ENCODE measurements around the gene NLRC4.
"Not testable (repeated sequence)": the region's sequence is repeated elsewhere in the genome, so short reads cannot be mapped to it uniquely, and the experiment has no call there.

The NLRC4 gene

GRCh38 chr2:32237996-32238395 lies 26.7 kb downstream of the NLRC4 start:
- no peak for DNase-seq

- DNase-seq, result no peak
Measured at GRCh38 chr2:32237488-32237887, 27.2 kb downstream of the NLRC4 start.

DNA sequence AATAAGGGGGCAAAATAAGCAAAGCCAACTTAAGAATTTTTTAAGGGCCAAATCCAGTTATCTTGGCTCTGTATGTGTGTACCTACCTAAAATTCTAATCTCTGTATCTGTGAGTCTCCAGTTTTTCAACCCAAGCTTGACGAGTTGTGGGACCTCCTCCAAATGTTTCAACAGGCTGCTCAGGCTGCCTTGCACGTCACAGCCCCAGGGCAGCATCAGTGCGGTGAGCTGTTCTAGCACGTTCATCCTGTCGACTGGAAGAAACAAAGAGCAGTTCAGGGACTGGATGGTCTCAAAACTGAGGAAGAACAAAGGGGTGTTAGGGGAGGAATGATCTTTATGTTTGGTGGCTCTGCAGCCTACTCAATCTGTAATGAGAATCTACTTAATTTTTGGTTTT lies 29.4 kb downstream of the NLRC4 start:
- no peak for DNase-seq

GRCh38 chr2:32231959-32232358 lies 32.7 kb downstream of the NLRC4 start:
- DNase-seq, result no peak

DNA sequence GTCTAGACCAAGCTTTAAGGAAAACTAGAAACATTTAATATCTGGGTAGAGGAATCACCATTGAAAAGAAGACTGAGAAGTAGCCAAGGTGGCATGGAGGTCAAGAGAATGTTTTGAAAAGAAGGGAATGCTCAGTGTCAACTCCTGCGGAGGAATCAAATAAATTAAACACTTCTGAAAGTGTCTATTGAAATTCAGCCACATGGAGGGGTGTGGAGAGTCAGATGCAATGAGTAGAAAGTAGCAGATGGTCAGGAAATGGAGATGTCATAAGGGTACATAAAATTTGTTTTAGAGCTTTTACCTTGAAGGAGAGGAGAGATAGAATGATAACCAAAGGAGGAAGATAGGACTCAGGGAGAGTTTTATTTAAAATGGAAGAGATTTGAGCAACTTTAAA lies 35.1 kb downstream of the NLRC4 start:
- DNase-seq, result no peak

DNA sequence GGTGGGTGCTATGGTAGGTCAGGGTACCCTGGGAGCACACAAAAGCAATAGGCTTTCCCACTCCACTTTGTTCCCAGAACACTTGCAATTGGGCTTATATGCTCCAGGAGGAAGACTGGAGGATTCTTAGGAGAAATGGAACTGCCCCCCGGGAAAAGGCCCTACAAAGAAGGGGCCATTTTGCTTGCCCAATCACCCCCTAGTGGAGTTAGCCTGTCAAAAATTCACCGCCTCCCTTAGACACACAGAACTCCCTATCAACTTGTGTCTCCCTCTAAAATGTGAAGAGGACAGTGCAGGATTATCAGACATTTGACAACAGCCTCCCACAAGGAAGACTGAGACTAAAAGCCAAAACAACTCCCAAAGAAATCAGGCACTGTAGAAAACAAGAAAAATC lies 36.5 kb downstream of the NLRC4 start:
- no peak for DNase-seq

DNA sequence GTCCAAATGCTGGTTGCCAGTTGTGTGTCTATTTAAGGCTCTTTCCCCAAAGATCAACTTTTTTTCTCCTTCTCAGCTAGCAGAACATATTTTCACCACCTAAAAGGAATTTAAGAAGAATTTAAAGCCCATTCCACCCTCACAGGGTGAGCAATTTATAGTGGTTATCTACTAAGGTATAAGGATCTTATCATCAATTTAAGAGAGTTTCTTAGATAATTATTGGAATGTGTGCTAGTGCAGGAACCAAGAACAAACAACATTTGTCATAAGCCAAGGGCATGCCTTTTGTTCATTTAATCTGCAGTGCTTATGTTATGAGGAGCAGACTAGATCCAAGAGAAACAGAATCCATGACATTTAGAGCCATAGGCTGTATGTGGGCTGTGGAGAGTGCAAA lies 37.2 kb downstream of the NLRC4 start:
- no peak for DNase-seq

GRCh38 chr2:32222966-32223365 lies 41.7 kb downstream of the NLRC4 start:
- no peak for DNase-seq

DNA sequence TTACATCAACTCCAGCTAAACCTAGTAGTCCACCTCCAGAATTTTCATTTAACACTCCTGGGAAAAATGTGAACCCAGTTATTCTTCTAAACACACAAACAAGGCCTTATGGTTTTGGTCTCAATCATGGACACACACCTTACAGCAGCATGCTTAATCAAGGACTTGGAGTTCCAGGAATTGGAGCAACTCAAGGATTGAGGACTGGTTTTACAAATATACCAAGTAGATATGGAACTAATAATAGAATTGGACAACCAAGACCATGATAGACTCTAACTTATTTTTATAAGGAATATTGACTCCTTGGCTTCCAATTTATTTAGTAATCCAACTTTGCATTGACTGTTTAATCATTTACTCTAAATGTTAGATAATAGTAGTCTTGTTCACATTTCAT lies 44.2 kb downstream of the NLRC4 start:
- DNase-seq, result no peak

DNA sequence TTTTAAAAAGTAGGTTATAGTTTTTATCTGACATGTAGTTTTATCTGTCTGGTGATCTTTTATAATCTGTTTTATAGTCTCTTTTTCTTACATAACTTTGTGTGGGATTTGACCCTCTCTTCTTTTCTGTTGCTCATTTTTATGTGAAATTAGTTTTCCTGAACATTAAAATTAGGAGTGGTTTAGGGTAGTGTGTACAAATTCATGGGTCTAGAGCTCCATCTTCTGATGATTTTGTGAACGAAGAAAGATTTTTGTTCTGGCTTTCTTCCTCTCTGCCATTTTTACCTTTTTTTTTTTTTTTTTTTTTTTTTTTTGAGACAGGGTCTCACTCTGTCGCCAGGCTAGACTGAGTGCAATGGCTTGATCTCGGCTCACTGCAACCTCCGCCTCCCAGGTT lies 52.4 kb downstream of the NLRC4 start:
- no peak for DNase-seq

DNA sequence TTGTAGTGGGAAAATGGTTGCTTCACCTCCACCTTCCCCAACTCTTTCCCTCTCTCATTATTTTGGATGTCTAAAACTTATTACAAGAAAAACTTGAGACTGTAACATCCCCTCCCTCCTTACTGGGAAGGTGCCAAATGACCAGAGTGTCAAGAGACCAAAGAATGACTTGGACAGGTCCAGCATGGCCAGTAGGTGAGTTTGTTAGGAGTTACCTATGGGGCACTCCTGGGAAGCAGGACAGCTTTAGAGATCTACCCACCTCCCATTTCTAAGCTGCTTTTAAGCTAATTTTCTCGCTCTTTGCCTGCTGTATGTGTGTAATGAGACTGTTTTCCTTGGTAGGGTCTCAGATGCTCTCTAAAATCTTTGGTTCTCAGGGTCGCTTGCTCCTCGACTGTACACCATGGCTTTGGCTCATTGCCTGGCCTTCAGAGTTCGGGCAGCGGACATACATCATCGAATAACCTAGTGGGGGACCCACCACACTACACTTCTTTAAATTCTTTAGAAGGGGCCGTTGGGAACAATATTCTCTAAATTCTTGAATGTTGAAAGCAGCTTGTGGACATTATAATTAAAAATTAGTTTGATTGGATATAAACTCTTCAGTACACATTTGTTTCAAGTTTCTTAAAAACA lies 53.8 kb downstream of the NLRC4 start:
- no peak for DNase-seq

- not testable (repeated sequence) for DNase-seq
Measured at GRCh38 chr2:32203428-32203827, 61.3 kb downstream of the NLRC4 start.

- DNase-seq, result no peak
Measured at GRCh38 chr2:32200814-32201213, 63.9 kb downstream of the NLRC4 start.

- DNase-seq, result no peak
Measured at GRCh38 chr2:32192418-32192817, 72.3 kb downstream of the NLRC4 start.

DNA sequence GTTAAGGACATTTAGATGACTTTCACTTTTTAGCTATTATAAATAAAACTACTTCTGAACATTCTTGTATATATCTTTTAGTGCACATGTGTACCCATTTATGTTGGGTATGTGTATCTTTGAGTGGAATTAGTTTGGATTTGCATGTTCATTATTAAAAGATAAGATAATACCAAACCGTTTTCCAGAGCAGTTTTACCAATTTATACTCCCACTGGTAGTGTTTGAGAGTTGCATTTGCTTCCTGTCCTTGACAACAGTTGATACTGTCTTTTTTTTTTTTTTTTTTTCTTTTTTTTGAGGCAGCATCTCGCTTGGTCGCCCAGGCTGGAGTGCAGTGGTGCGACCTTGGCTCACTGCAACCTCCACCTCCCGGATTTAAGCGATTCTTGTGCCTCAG lies 75.7 kb downstream of the NLRC4 start:
- no peak for DNase-seq

GRCh38 chr2:32182667-32183066 lies 82.0 kb downstream of the NLRC4 start:
- no peak for DNase-seq

Measured in activated CD4-positive, alpha-beta T cell treated with anti-CD3 and anti-CD28 coated beads, Interleukin-2, amount 50 U/mL, for 48 hours (primary cell).